Left ventricle myocardium superior (tissue), 1 donor: ENCODE data around the gene TPH2. TPM values are rescaled to one million over a fixed set of nuclear protein-coding genes. Genes with fewer than 3 reads are reported as not detected.

Source experiments
- ATAC-seq: fragments of 200-7000 bp; cut with Tn5 transposase; one replicate; pipeline ENCODE4 v1.9.1; 2020; ENCODE audit warnings: mild to moderate bottlenecking, moderate library complexity
- DNase-seq: peaks from one replicate; pipeline ENCODE4 v3.0.0-alpha.2; 2020
- intact Hi-C: fragments of 100-400 bp; cut with micrococcal nuclease; formaldehyde crosslinking; loops from one replicate; pipeline ENCODE4 v1.11.0; 2022
- long read RNA-seq: library from polyadenylated mRNA; unstranded; transcript quantifications from one replicate; pipeline ENCODE4 v2.0.0, GENCODE V29; 2021
- total RNA-seq: library from RNA; stranded (reverse); fragmentation: NEBNext Ultra II Directional; extraction: Animal tissue kit (Norgen Biotek cat#: 25700); gene quantifications from one replicate; pipeline ENCODE4 v1.2.1, GENCODE V29; 2021
- donor health status: DM: no; HTN: yes; CAD: no; lungs with severe emphysema.

The TPH2 gene
- not detected for total RNA-seq
- long read RNA-seq, result 0 reads

DNA sequence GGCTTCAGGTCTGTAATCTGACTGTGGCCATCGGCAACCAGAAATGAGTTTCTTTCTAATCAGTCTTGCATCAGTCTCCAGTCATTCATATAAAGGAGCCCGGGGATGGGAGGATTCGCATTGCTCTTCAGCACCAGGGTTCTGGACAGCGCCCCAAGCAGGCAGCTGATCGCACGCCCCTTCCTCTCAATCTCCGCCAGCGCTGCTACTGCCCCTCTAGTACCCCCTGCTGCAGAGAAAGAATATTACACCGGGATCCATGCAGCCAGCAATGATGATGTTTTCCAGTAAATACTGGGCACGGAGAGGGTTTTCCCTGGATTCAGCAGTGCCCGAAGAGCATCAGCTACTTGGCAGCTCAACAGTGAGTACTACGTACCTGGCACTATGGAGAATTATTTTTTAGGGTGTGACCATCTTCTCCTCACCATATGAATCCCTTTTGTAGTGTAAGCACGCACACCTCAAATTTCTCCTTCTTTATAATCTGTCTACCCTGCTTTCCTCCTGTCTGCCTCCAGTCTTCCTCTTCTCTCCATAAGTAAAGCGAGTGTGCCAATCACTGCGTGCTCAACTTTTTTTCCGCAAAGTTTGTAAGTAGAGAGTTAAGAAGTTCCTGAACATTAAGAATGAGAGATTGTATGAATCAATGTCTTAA, at the start of gene TPH2:
Gene TPH2, plus strand, starts transcription at position 118 of the 658 bp plus-strand sequence. Its CDS starts 142 bp downstream, at position 260.
- peak; percentile 31 for DNase-seq
- peak; percentile 17 for ATAC-seq
- intact Hi-C loops, result no loop called here

DNA sequence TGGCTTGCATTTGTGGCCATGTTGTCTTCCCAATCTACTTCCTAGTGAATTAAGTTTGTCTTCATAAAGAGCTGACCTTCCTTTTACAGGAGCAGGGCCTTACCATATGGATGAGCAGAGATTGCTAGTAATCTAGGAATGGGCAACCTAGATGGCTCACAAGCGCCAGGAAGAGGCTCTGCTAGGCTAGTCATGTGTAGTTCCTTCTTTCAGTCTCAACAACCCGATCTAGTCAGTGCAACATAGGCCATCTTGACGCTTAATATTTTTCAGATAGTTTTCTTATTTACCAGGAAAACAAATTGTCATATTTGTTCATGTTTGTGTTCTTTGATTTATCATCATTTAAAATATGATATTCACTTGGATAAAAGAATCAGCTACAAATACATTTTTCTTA, 48.2 kb upstream of the TPH2 start:
- intact Hi-C loops, result no loop called here
- ATAC-seq (no peak), DNase-seq (no peak)

DNA sequence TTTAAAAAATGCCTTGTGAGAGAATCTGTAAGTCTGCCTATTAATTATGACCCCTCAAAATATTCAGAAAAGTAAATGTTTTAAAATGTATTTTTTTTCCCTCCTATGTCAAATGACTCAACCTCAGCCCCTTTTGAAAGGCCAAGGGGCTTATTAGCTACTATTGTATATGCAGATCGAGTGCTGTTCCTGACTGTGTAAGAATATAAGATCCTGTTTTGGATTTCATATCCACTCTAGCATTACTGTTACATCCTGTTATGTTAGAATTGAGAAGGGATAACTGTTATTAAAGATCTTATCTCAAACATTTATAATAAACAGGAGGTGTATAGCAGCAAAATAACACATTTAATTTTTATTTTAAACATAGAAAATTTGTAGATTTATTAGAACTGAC, 46.6 kb upstream of the TPH2 start:
- intact Hi-C loops, result no loop called here
- ATAC-seq (no peak), DNase-seq (no peak)

DNA sequence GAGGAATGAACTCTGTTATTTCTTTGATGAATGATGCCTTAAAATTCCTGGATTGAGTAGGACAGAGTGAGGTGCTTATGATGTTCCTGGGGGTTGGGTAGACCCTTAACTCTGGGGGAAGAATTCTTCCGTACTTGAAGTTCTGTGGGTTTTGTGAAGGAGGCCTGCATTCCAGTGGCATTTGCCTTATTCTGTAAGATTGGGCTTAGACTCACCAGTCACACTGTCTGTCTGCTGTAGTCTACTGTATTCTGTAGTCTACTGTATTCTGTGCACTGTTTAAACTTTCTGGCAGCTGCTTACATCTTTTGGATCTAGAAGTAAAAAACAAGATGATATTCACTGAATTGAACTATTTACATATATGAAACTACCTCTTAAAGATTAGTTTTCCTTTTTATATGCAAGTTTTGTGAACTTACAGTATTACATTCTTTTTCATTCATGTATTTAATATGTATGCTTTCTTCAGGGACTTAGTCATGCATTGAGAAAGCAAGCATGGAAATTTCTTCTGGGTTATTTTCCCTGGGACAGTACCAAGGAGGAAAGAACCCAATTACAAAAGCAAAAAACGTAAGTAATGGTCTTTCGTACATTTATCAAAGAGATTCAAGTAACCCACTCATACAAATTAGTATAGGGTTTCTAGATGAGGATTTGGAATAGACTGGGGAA, 42.3 kb upstream of the TPH2 start:
- DNase-seq, result no peak
- intact Hi-C loops, result no loop called here
- ATAC-seq, result no peak

DNA sequence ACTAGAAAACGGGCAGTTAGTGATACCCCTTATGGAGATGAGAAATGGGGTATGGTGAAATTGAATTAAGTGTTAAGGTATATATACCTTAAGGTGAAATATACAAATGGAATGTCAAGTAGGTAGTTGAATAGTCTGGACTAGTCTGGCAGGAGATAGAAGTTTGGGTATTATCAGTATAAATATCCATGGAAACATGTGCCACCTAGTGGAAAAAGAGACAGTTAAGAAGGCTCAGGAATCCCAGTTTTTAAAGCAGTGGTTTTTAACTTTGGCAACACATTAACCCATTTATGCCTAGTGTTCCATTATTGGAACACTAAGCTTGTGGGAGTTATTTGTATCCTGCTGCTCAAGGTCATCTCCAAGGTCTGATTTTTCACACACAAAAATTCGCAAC, 38.6 kb upstream of the TPH2 start:
- DNase-seq, result no peak
- intact Hi-C loops, result no loop called here
- no peak for ATAC-seq

DNA sequence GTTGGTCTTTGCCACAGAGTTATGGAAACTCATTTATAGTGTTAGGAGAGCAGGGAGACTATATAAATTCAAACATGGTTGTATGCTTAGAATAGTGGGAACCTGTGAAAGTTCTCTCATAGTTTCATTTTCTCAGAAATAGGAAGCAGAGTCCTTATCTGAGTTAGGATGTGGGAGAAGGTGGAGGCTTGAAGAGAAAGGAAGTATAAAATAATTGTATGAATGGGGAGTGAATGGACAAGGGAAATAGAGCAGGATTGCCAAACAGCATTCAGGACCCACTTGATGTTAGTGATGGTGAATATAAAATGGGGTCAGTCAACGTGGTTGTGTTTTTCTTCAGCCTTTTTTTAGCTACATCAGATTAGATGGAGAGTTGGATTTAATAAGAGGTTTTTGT, 34.0 kb upstream of the TPH2 start:
- intact Hi-C loops, result no loop called here
- ATAC-seq (no peak), DNase-seq (no peak)

DNA sequence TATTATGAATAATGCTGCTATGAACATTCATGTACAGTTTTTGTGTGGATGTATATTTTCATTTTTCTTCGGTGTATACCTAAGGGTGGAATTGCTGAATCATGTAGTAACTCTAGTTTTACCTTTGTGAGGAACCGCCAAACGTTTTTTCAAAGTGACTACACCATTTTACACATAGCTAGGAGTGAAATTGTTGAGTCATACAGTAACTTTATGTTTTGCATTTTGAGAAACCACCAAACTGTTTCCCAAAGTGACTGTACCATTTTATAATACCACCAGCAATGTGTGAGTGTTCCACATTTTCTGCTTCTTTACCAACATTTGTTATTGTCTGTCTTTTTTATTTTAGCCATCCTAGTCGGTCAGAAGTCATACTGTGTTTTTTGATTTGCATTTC, 3.1 kb upstream of the TPH2 start:
- DNase-seq, result no peak
- intact Hi-C loops, result no loop called here
- no peak for ATAC-seq

DNA sequence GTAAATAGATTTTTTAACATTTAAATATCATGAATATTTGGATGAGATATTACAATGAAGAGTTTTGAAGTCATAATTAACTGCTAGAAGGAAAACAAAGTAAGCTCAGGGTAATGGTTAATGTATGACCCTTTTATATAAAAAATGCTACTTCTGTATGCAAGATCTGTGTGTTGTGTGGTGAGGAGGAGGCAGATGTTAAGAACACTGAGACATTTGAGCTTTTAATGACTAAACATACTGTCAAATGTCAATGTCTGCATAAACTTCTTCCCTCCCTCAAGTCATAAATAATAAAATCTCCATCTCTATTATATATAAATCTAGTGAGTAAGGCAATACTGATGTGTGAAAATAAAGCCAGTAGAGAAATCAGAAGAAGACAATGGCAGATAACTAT, 1.4 kb downstream of the TPH2 start:
- intact Hi-C loops, result no loop called here
- ATAC-seq, result no peak
- DNase-seq, result no peak

DNA sequence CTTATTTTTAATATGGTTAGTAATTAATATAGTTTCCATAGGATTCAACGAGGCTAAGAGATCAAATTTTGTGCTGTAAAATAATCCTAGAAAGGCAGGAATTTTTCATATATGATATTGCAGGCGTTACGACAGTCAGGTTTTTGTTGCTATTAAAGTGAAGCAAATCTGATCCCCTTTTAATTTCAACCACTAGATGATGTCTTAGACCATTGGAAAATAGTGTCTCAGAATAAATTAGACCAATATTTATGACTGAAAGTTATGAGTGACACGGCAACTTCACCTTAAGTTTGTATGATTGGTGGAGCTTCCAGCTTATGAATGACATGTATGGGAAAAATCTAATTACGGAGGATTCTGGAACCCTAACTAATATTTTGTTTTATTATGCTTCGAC, 2.5 kb downstream of the TPH2 start:
- no peak for DNase-seq
- intact Hi-C loops, result no loop called here
- no peak for ATAC-seq

DNA sequence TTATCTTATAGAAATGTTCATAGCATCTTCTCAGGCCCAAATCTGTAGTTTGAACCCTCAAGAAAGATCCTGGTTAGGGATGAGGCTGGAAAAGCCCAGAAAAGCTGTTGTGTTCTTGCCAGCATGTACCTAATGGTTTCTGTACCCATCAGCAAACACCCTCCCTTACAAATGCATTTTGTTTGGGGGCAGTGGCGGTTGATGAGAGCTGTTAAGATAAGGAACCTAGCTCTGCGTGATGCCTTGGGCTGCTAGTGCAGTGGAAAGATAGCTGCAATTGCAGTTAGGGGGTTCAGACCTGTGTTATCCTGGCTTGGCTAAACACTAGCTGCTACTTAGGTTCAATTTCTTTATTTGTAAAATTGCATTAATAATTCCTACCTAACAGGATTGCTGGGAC, 3.6 kb downstream of the TPH2 start:
- ATAC-seq (no peak), DNase-seq (no peak)
- intact Hi-C loops, result no loop called here

DNA sequence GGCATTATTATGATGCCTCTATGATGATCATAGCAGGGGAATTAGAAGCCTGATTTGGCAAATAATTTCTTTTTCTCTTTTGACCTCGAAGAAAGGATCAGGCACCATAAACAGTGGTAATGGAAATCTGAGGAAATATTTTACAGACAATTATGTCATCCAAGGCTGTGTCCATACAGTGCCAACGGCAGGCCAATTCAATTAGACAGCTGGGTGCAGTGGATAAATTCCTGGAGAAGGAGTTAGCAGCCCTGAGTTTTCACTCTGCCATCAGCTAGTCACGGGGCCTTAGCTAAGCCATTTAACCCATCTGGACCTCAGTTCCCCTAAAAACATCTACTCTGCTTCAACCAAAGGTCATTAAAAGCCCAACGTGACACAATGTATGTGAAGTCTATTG, 4.1 kb downstream of the TPH2 start:
- ATAC-seq (no peak), DNase-seq (no peak)

DNA sequence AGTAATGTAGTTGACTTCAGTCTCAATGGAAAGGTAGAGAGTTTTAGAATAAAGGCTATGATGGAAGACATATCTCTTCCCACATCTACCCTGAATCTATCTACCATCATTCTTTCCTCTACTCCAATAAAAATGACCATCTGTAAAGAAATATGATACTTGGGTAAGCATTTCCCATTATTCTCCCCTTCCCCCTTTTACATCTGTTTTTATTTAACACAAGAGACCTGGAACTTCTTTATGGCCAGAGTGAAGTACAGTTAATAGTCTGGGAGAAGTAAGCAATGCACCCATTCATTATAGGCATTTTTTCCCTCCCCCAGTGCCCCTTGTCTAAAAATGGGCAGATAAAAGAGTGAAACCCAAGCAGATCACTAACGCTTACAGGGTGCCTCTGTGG, 6.5 kb downstream of the TPH2 start:
- ATAC-seq, result no peak
- intact Hi-C loops, result no loop called here
- DNase-seq, result no peak

More for the DNA sequence above, 4.1 kb downstream of the TPH2 start:
- intact Hi-C loops, result no loop called here

DNA sequence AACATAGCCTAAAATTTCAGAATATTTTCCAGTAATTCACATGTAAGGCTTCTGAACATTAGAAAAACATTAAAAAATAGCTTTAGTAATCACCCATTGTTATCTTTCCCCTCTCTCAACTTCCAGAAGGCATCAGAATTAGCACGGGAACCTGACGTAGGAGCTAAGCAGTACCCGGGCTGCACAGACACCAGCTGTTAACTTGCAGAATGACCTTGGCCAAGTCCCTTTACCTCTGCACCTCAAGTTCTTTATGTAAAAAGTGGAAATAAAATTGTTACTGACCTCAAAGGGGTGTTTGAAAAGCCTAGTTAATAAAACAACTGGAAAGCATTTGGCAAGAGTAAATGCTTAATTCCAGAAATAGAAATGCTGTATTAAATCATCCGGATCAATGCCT, 7.2 kb downstream of the TPH2 start:
- DNase-seq, result no peak
- ATAC-seq, result no peak
- intact Hi-C loops, result no loop called here

DNA sequence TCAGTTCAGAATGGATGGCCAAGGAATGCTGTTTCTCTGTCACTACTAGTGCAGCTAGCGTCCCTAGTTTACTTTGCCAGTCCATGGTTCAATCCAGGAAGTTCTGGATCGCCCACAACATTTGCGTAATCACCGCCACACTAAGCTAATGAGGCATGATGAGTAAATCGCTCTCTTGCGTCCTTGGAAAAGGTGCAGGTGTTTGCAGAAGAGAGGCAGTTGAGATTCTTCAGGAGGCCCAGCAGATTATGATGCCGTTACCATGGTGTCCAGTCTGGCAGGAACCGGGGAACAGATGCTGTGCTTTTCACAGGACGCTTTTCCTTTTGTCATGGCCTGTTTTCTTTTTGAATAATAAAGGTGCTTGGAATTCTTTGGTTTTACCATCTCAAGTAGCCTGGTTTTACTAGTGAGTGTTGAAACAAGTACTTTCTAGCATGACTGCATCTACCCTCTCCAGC, 9.0 kb downstream of the TPH2 start:
- intact Hi-C loops, result no loop called here
- DNase-seq (no peak), ATAC-seq (no peak)

DNA sequence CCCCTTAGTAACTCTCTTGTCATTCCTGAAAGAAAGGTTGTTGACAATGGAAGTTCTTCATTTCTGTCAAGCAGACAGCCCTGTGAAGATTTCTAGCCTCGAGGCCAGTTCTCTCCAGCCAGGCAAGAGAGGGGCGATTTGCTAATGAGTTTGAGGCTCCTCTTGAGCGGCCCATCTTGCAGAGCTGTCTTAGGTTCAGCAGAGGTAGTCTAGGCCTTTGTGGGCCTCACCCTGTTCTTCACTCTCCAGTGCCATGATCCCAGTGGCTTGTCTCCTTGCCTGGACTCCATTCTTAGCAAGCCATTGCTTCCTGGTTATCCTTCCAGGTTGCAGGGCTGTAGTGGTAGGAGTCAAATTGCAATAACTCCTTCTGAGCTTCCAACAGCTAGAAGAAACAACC, 9.7 kb downstream of the TPH2 start:
- intact Hi-C loops, result no loop called here
- ATAC-seq, result no peak
- DNase-seq, result no peak

DNA sequence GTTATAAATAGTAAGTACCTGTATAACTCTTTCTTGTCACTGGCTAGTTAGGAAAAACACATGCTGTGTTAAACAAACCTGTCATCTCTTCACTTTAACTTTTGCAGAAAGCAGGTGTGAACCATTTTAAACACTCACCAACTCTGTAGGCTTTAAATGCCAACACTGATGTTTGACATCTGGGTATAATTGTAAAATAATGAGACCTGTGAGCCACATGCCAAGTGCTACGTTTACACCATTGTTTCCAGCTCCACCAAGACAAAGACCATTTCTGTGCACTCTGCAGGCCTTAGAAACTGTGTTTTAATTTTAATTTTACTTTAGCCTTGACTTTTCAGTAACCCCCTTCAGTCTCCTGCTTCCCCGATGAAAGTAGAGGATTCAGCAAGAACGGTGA, 11.0 kb downstream of the TPH2 start:
- no peak for DNase-seq
- no peak for ATAC-seq
- intact Hi-C loops, result no loop called here

DNA sequence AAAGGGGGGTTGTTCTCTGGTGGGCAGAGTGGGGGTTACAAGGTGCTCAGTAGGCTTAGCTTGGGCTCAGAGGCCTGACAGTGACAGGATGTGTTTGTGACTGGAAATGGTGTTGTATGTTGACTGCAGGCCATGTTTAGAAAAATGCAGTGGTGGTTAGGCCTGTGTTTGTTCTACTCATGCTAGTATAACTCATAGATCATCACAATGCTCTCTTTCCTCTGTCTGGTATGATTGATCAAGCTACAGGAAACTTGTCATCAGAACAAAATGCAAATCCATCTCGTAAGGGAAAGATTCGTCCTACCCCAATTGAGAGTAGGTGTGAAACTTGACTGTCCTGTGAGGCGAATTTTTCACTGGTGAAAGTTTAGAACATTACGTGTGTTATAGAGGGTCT, 11.8 kb downstream of the TPH2 start:
- ATAC-seq, result no peak
- intact Hi-C loops, result no loop called here
- DNase-seq, result no peak

DNA sequence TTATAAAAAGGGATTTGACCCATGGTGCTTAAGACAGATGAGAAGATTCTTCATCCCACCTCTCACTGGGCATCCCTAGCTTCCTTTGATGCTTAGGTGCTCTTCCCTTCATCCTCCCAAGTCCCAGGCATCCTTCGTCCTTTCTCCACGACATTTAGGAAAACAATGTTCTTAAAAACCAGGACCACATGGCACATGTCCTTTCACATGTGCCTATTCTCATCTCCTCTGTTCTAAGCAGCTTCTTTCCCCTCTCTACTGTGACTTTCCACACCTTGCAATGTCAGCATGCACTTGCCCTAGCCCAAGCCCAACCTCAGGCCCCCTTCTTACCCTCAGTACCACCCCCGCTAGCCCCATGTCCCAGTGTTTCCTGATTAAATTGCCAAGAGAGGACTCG, 12.2 kb downstream of the TPH2 start:
- no peak for DNase-seq
- no peak for ATAC-seq
- intact Hi-C loops, result no loop called here

DNA sequence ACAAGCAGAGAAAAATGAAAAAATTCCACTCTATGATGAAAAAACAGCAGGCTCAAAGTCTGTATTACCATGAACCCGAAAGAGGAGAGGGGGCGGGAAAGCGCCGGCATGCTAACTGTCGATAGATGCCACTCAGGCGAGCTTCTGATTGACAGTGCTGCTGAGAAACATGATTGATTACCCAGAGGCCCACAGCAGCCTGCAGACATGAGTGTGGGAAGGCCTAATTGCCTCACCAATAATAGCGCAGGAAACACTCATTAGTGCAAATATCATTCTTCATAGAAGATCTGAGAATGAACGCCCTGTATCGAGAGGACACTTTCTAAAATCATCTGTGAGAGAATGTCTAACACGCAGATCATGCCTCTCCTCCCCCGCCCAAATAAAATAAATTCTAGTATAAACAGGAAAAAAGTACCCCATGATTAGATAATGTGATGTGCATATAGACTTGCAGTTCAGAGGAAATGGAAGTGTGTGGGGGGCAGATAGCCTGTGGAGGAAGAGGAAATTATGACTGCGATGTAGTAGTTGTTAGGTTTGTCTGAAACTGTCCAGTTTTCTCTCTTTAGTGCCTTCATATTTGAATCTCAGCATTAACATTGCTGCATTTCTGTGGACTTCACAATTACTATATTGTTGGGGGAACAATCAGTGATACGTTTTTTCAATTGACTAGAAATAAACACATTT, 15.6 kb downstream of the TPH2 start:
- ATAC-seq (no peak), DNase-seq (no peak)
- intact Hi-C loops, result no loop called here

DNA sequence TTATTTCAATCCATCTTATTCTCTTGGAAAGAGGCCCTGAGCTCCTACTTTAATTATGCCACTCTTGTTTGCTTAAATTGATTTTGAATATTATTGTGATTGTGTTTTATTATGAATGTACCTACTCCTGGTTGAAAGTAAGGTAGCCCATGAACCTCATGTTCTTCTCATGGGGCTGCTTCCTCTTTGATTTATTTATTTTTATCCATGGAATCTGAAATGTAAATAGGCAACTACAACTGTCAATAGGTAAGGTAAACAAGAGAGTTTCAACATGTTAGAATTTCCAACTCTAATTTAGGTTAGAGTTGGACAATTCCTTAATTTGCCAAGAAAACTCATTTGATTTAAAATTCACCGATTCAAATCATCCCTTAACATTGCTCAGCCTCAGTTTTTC, 16.2 kb downstream of the TPH2 start:
- no peak for DNase-seq
- intact Hi-C loops, result no loop called here
- no peak for ATAC-seq

DNA sequence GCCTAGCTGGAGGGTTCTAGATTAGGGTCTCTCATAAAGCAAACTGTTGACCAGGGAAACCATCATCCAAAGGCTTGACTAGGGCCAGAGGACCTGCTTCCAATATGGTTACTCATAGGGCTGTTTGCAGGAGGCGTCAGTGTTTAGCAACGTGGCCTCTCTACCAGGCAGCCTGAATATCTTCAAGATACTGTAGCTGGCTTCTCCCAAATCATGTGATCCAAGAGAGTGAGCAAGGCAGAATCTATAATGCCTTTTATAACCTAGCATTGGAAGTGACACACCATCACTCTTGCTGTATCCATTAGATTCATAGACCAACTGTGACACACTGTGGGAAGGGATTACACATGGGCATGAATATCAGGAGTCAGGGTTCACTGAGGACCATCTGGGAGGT, 17.3 kb downstream of the TPH2 start:
- DNase-seq (no peak), ATAC-seq (no peak)
- intact Hi-C loops, result no loop called here
